Fibroblast of lung (primary cell): ENCODE data around the gene ATP6V1G2. TPM values are rescaled to one million over a fixed set of nuclear protein-coding genes. Genes with fewer than 3 reads are reported as not detected.
"Not testable (repeated sequence)": the region's sequence is repeated elsewhere in the genome, so short reads cannot be mapped to it uniquely, and the experiment has no call there.

ENCODE experiments used
- DNase-seq, 2 donors: peaks; one replicate each; pipeline versions ENCODE4 v3.0.0 to v3.0.0-alpha.2; 2010; ENCODE audit warnings: low read depth in 2 of 2
- H2AFZ ChIP-seq: 2 replicates; pipeline ENCODE4 v1.5.1; 2012; ENCODE audit warnings: low read length, control low read depth, inconsistent platforms
- H3K27ac ChIP-seq: 2 replicates; pipeline ENCODE4 v1.5.1; 2011; ENCODE audit warnings: low read length, control low read depth; ENCODE audit not compliant: insufficient read depth
- H3K27me3 ChIP-seq: 2 replicates; pipeline ENCODE4 v1.5.1; 2011; ENCODE audit warnings: mild to moderate bottlenecking, low read length; ENCODE audit not compliant: control insufficient read depth, insufficient read depth
- H3K36me3 ChIP-seq: 2 replicates; pipeline ENCODE4 v1.5.1; 2011; ENCODE audit warnings: low read length; ENCODE audit not compliant: control insufficient read depth, insufficient read depth
- H3K4me1 ChIP-seq: 2 replicates; pipeline ENCODE4 v1.5.1; 2011; ENCODE audit warnings: low read length; ENCODE audit not compliant: control insufficient read depth, insufficient read depth; ENCODE audit errors: extremely low read depth
- H3K4me2 ChIP-seq: 2 replicates; pipeline ENCODE4 v1.5.1; 2011; ENCODE audit warnings: low read length, control low read depth; ENCODE audit not compliant: insufficient read depth; ENCODE audit errors: extremely low read depth
- H3K4me3 ChIP-seq, 4 experiments: fragments of 200-600 bp in 1 of 4; sonication (generic) in 1 of 4; replicated peaks in 1 of 4; 2 replicates each; pipeline ENCODE4 v1.5.1; 2011 to 2016; ENCODE audit warnings: low read length in 4 of 4, low read depth in 3 of 4, mild to moderate bottlenecking in 3 of 4, control low read depth in 2 of 4, inconsistent platforms in 1 of 4, mixed read lengths in 1 of 4; ENCODE audit not compliant: insufficient read depth in 1 of 4; ENCODE audit errors: control extremely low read depth in 1 of 4
- H3K79me2 ChIP-seq: 2 replicates; pipeline ENCODE4 v1.5.1; 2012; ENCODE audit warnings: mild to moderate bottlenecking, low read length, inconsistent platforms; ENCODE audit not compliant: control insufficient read depth, insufficient read depth
- H3K9ac ChIP-seq: 2 replicates; pipeline ENCODE4 v1.5.1; 2011; ENCODE audit warnings: mild to moderate bottlenecking, low read length, control low read depth; ENCODE audit not compliant: insufficient read depth
- H3K9me3 ChIP-seq: 2 replicates; pipeline ENCODE4 v1.5.1; 2012; ENCODE audit warnings: low read depth, low read length; ENCODE audit not compliant: control insufficient read depth, insufficient read depth
- H4K20me1 ChIP-seq: 2 replicates; pipeline ENCODE4 v1.5.1; 2011; ENCODE audit warnings: low read length; ENCODE audit not compliant: control insufficient read depth, insufficient read depth; ENCODE audit errors: extremely low read depth
- CTCF ChIP-seq, 2 donors: IDR thresholded peaks in 1 of 2; conservative IDR thresholded peaks in 1 of 2; 1 replicate in 1 of 2; 2 replicates in 1 of 2; pipeline ENCODE4 v1.5.1; 2011 to 2012; ENCODE audit warnings: low read length in 2 of 2, control low read depth in 1 of 2, inconsistent platforms in 1 of 2, low read depth in 1 of 2, mild to moderate bottlenecking in 1 of 2
- EZH2 ChIP-seq: IDR thresholded peaks from 2 replicates; pipeline ENCODE4 v1.5.1; 2012; ENCODE audit warnings: low read length, control low read depth, mild to moderate bottlenecking; ENCODE audit errors: missing control alignments
- polyA plus RNA-seq, 2 donors: library from polyadenylated mRNA; depleted of rRNA in 1 of 2; stranded (reverse) in 1 of 2; unstranded in 1 of 2; fragments of >200 nt; gene quantifications; 2 replicates each; pipeline ENCODE4 v1.2.1, GENCODE V29; 2011 to 2012; ENCODE audit warnings: missing spikeins in 1 of 2
- total RNA-seq: library from RNA; depleted of rRNA; stranded (reverse); fragments of >200 nt; gene quantifications from 2 replicates; pipeline ENCODE4 v1.2.1, GENCODE V29; 2014

Gene ATP6V1G2
- total and polyA plus RNA-seq, 2 donors (not counting 1 experiment from before 2014, with no cell fraction given): 11.2 to 16.0 TPM

- no peaks in the 10 kb centered on the region for H4K20me1 ChIP-seq
- H3K4me1 ChIP-seq: peaks cover 5% of the 10 kb centered on the region
- no peak overlapping the region for H3K9ac ChIP-seq
- no peak overlapping the region for H3K27ac ChIP-seq
- no peaks in the 10 kb centered on the region for H3K27me3 ChIP-seq
- peaks cover 2% of the 10 kb centered on the region for H3K79me2 ChIP-seq
- H3K9me3 ChIP-seq: no peaks in the 10 kb centered on the region
- peaks cover 24% of the 10 kb centered on the region for H3K36me3 ChIP-seq
- DNase-seq: no peak
- H2AFZ ChIP-seq: no peak overlapping the region
- no peak for TF ChIP-seq EZH2
- no peak for TF ChIP-seq CTCF (conservative IDR thresholded peaks at IDR 0.05 in 1 of 2, IDR thresholded peaks at IDR 0.05 in 1 of 2; ENCODE audit: low read depth in 1 of 2, low read length in 2 of 2)
- H3K4me2 ChIP-seq: no peak overlapping the region
- no peak overlapping the region for H3K4me3 ChIP-seq
Measured at GRCh38 chr6:31510007-31510406, 36.4 kb downstream of the ATP6V1G2 start.

DNA sequence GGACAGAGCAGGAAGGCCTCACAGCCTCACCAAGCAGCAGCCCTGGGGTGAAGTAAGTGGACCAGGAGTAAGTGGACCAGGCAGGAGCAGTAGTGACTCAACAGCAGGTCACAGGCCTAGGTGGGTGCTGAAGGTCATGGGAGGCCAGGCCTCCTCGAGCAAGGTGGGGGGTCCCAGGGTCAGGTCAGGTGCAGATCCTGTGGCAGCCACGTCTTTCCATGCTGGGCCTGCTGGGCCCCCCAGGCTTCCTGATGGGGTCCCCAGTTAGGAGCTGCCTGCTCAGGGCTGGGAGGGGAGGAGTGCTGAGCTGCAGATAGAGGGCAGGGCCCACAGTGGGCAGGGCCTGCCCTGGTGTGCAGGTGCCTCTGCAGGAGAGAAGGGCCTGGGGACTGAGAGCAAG is 37.4 kb downstream of the ATP6V1G2 start:
- not testable (repeated sequence) for H3K4me2 ChIP-seq, H3K9ac ChIP-seq, H2AFZ ChIP-seq, H3K4me1 ChIP-seq, H3K4me3 ChIP-seq, H4K20me1 ChIP-seq, DNase-seq, H3K9me3 ChIP-seq, H3K27me3 ChIP-seq, H3K79me2 ChIP-seq, H3K27ac ChIP-seq
- peaks cover 24% of the 10 kb centered on the region for H3K36me3 ChIP-seq

DNA sequence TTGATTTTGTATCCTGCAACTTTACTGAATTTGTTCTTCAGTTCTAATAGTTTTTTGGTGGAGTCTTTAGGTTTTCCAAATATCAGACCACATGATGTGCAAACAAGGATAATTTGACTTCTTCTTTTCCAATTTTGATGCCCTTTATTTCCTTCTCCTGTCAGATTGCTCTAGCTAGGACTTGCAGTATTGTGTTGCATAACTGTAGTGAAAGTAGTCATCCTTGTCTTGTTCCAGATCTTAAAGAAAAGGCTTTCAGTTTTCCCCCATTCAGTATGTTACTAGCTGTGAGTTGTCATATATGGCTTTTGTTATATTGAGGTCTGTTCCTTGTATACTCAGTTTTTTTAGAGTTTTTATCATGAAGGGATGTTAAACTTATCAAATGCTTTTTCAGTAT is 43.8 kb downstream of the ATP6V1G2 start:
- peaks cover 12% of the 10 kb centered on the region for H3K36me3 ChIP-seq
- no peaks in the 10 kb centered on the region for H3K27me3 ChIP-seq
- H4K20me1 ChIP-seq: no peaks in the 10 kb centered on the region
- H3K4me2 ChIP-seq: no peak overlapping the region
- no peak overlapping the region for H3K9ac ChIP-seq
- TF ChIP-seq CTCF (conservative IDR thresholded peaks at IDR 0.05 in 1 of 2, IDR thresholded peaks at IDR 0.05 in 1 of 2; ENCODE audit: low read depth in 1 of 2, low read length in 2 of 2) (no peak), EZH2 (no peak)
- H3K27ac ChIP-seq: no peak overlapping the region
- DNase-seq: no peak
- H3K4me1 ChIP-seq: no peaks in the 10 kb centered on the region
- no peaks in the 10 kb centered on the region for H3K9me3 ChIP-seq
- no peak overlapping the region for H2AFZ ChIP-seq
- no peak overlapping the region for H3K4me3 ChIP-seq
- peaks cover 41% of the 10 kb centered on the region for H3K79me2 ChIP-seq

- not testable (repeated sequence) for H3K4me3 ChIP-seq, H3K27ac ChIP-seq, DNase-seq, H4K20me1 ChIP-seq, H3K36me3 ChIP-seq, H3K4me2 ChIP-seq, H3K9ac ChIP-seq, H3K9me3 ChIP-seq, H2AFZ ChIP-seq, H3K27me3 ChIP-seq
- peaks cover 53% of the 10 kb centered on the region for H3K79me2 ChIP-seq
- H3K4me1 ChIP-seq: peaks cover 13% of the 10 kb centered on the region
Measured at GRCh38 chr6:31499648-31500047, 46.8 kb downstream of the ATP6V1G2 start.
